ENCODE results near the gene TXNDC16. TPM values are rescaled to one million over a fixed set of nuclear protein-coding genes. Genes with fewer than 3 reads are reported as not detected.

TXNDC16 gene
- total RNA-seq, 1 donor from 2014 or later = 3.6 TPM

GRCh38 chr14:52395728-52396127 is 156.6 kb downstream of the TXNDC16 start:
- DNase-seq (ENCODE audit: low spot score) = no peak

- no peak for DNase-seq (ENCODE audit: low spot score)
These were observed 160.3 kb downstream of the TXNDC16 start for GRCh38 chr14:52391881-52392615.

Other genes with a start within 250 kb of the TXNDC16 start
- gene PTGER2, start 238.2 kb downstream of the TXNDC16 start, total RNA-seq = 10.9 TPM
- 0.13 TPM for gene GPR137C, start 331 bp upstream of the TXNDC16 start, total RNA-seq
- 37.8 TPM for gene ERO1A, start 143.1 kb upstream of the TXNDC16 start, total RNA-seq
- gene PSMC6, start 154.7 kb upstream of the TXNDC16 start, total RNA-seq = 79.6 TPM
- 13.9 TPM for gene STYX, start 177.7 kb upstream of the TXNDC16 start, total RNA-seq
- gene GNPNAT1, start 239.1 kb upstream of the TXNDC16 start, total RNA-seq = 26.7 TPM

All from mesenteric fat pad (tissue), 1 donor.